K562 (cell line): Measurements from ENCODE around the gene ACACB. TPM values are rescaled to one million over a fixed set of nuclear protein-coding genes. Genes with fewer than 3 reads are reported as not detected.
A peak's percentile ranks its signal among the peaks of the same experiment; 100 is the strongest.

Source experiments
- ATAC-seq: fragments of 200-7000 bp; cut with Tn5 transposase; 3 replicates; pipeline ENCODE4 v1.9.1; 2020; ENCODE audit warnings: moderate library complexity
- BruUV-seq: library from RNA; stranded (reverse); fragments of 400-500 nt; replicated peaks from 2 replicates; lab custom pipeline; 2021; lab: Mats Ljungman, UMichigan
- CTCF ChIA-PET: fragments of 300-600 bp; formaldehyde crosslinking; extraction: SDS; loops from one replicate; lab custom pipeline; 2021; ENCODE audit warnings: low intra/inter-chr PET ratio; lab: Yijun Ruan, JAX
- POLR2A ChIA-PET: fragments of 300-600, 350-650 bp; sonication (Branson Sonifier 250); formaldehyde crosslinking; extraction: SDS; loops from one replicate; lab custom pipeline; 2021; ENCODE audit warnings: antibody characterized with exemption, inconsistent platforms; lab: Yijun Ruan, JAX
- DNase-seq, 4 experiments: peaks; one replicate each; pipeline versions ENCODE4 v3.0.0 to v3.0.0-alpha.2; 2011 to 2018; ENCODE audit warnings: low spot score in 3 of 4, mixed read lengths in 3 of 4; ENCODE audit errors: extremely low read depth in 1 of 4
- FAIRE-seq: peaks from 2 replicates; lab custom pipeline; 2011; peaks lifted over from hg19 to GRCh38; lab: Jason Lieb, UNC
- H2AFZ ChIP-seq: 2 replicates; pipeline ENCODE4 v1.6.0; 2011; ENCODE audit warnings: low read depth, low read length, control low read depth, inconsistent platforms
- H3K27ac ChIP-seq: fragments of 200-600 bp; 3 replicates; pipeline ENCODE4 v1.8.0; 2011; ENCODE audit warnings: low read depth, mild to moderate bottlenecking, control low read depth, inconsistent platforms, low read length, moderate library complexity, mixed read lengths; ENCODE audit errors: extremely low read depth
- H3K27me3 ChIP-seq, 2 experiments: fragments of 300-600 bp in 1 of 2; 2 replicates in 1 of 2; 3 replicates in 1 of 2; pipeline versions ENCODE4 v1.6.0 to v1.8.0; 2011; ENCODE audit warnings: inconsistent platforms in 2 of 2, low read length in 2 of 2, mild to moderate bottlenecking in 1 of 2, mixed read lengths in 1 of 2, moderate library complexity in 1 of 2; ENCODE audit not compliant: control insufficient read depth in 2 of 2, insufficient read depth in 2 of 2
- H3K36me3 ChIP-seq: fragments of 300-600 bp; 3 replicates; pipeline ENCODE4 v1.8.0; 2011; ENCODE audit warnings: mild to moderate bottlenecking, low read length, inconsistent platforms; ENCODE audit not compliant: control insufficient read depth, insufficient read depth
- H3K4me1 ChIP-seq, 2 experiments: fragments of 200-600 bp in 1 of 2; replicated peaks in 1 of 2; 2 replicates in 1 of 2; 3 replicates in 1 of 2; pipeline versions ENCODE4 v1.5.1 to v1.8.0; 2011; ENCODE audit warnings: inconsistent platforms in 2 of 2, low read length in 2 of 2, mild to moderate bottlenecking in 1 of 2, mixed read lengths in 1 of 2, moderate library complexity in 1 of 2; ENCODE audit not compliant: control insufficient read depth in 2 of 2, insufficient read depth in 2 of 2
- H3K4me2 ChIP-seq: 2 replicates; pipeline ENCODE4 v1.6.1; 2011; ENCODE audit warnings: low read length, control low read depth, inconsistent platforms, mixed read lengths; ENCODE audit not compliant: insufficient read depth
- H3K4me3 ChIP-seq: fragments of 200-600 bp; sonication (generic), shearing (Covaris generic); 2 replicates; pipeline ENCODE4 v1.5.1; 2016; ENCODE audit warnings: control low read depth, inconsistent platforms
- H3K79me2 ChIP-seq: fragments of 200-600 bp; 3 replicates; pipeline ENCODE4 v1.8.0; 2011; ENCODE audit warnings: low read length, inconsistent platforms; ENCODE audit not compliant: control insufficient read depth, insufficient read depth
- H3K9ac ChIP-seq, 2 experiments: 2 replicates each; pipeline versions ENCODE4 v1.6.0 to v1.6.1; 2011; ENCODE audit warnings: low read depth in 2 of 2, low read length in 2 of 2, control low read depth in 1 of 2, inconsistent platforms in 1 of 2, mild to moderate bottlenecking in 1 of 2, mixed read lengths in 1 of 2; ENCODE audit not compliant: insufficient read depth in 1 of 2
- H3K9me1 ChIP-seq: one replicate; pipeline ENCODE4 v1.6.0; 2011; ENCODE audit warnings: inconsistent platforms, mild to moderate bottlenecking, low read length, moderate library complexity; ENCODE audit not compliant: control insufficient read depth, insufficient read depth
- H3K9me3 ChIP-seq: replicated peaks from 2 replicates; pipeline ENCODE4 v1.5.1; 2011; ENCODE audit warnings: low read depth, low read length, inconsistent platforms; ENCODE audit not compliant: control insufficient read depth, insufficient read depth
- H4K20me1 ChIP-seq: replicated peaks from 2 replicates; pipeline ENCODE4 v1.6.1; 2011; ENCODE audit warnings: low read length, inconsistent platforms, mixed read lengths; ENCODE audit not compliant: control insufficient read depth, insufficient read depth
- CHD4 ChIP-seq: fragments of 200-600 bp; sonication (generic); IDR thresholded peaks from 3 replicates; pipeline ENCODE4 v1.6.1; 2012; ENCODE audit warnings: low read depth, mild to moderate bottlenecking, mixed read lengths, low read length, inconsistent platforms; ENCODE audit not compliant: insufficient read depth, insufficient replicate concordance, poor library complexity, severe bottlenecking
- CREM ChIP-seq: IDR thresholded peaks from 2 replicates; pipeline ENCODE4 v1.6.1; 2014; ENCODE audit warnings: antibody characterized with exemption, low read depth
- FOSL1 ChIP-seq: fragments of 200-800 bp; sonication (Bioruptor generic); conservative IDR thresholded peaks from 2 replicates; pipeline ENCODE4 v1.6.1; 2016; ENCODE audit warnings: missing genetic modification characterization, missing compliant biosample characterization
- GABPB1 ChIP-seq: sonication (generic); formaldehyde crosslinking; IDR thresholded peaks from 2 replicates; pipeline ENCODE4 v1.8.0; 2022; ENCODE audit warnings: mild to moderate bottlenecking, missing genetic modification reagents
- MAX ChIP-seq: sonication (generic); formaldehyde crosslinking; IDR thresholded peaks from 2 replicates; pipeline ENCODE4 v1.9.0; 2022; ENCODE audit warnings: mild to moderate bottlenecking, missing genetic modification reagents
- PTRF ChIP-seq: fragments of 450-650 bp; IDR thresholded peaks from 2 replicates; pipeline ENCODE4 v1.6.1; 2016; ENCODE audit warnings: mild to moderate bottlenecking, missing genetic modification characterization, missing compliant biosample characterization
- TCFL5 ChIP-seq: fragments of 250-450 bp; sonication (Bioruptor Pico); conservative IDR thresholded peaks from 2 replicates; pipeline ENCODE4 v1.6.1; 2021; ENCODE audit warnings: mild to moderate bottlenecking, moderate library complexity, matching md5 sums
- TFAP4 ChIP-seq: sonication (generic); formaldehyde crosslinking; IDR thresholded peaks from 2 replicates; pipeline ENCODE4 v1.8.0; 2022; ENCODE audit warnings: missing genetic modification reagents, mild to moderate bottlenecking, moderate library complexity, borderline replicate concordance
- ZBED1 ChIP-seq: IDR thresholded peaks from 2 replicates; pipeline ENCODE4 v1.6.1; 2014
- WGBS: fragments of 100-300 bp; shearing (Covaris generic); methylation state at CpG from one replicate; pipeline ENCODE4 v1.1.6; 2016; ENCODE audit warnings: low coverage, mixed read lengths; ENCODE audit not compliant: insufficient coverage; ENCODE audit errors: missing lambda C conversion rate; 5-methylcytosine and 5-hydroxymethylcytosine counted together
- in situ Hi-C: fragments of 300-500 bp; cut with MboI; formaldehyde crosslinking; loops from 4 replicates; pipeline ENCODE4 v1.15.0; 2018; ENCODE audit warnings: inconsistent platforms, mixed read lengths
- intact Hi-C: fragments of 100-400 bp; cut with micrococcal nuclease; formaldehyde crosslinking; loops from 2 replicates; pipeline ENCODE4 v1.14.2; 2022
- polyA plus RNA-seq, 8 experiments: library from polyadenylated mRNA; depleted of rRNA in 4 of 8; stranded (reverse) in 5 of 8; unstranded in 3 of 8; fragments of >200 nt; fragmentation: Nextera tagmentation in 2 of 8; fragmentation: Illumina TruSeq in 1 of 8; extraction: Ambion mirVana in 2 of 8; extraction: Trizol in 1 of 8; gene quantifications; 2 replicates each; pipeline versions ENCODE4 v1.2.1 to v1.2.3, GENCODE V29; 2011 to 2014; ENCODE audit warnings: inconsistent platforms in 1 of 8, missing spikeins in 1 of 8
- total RNA-seq, 7 experiments: library from RNA; depleted of rRNA in 6 of 7; stranded (reverse); fragments of >200 nt in 6 of 7; fragmentation: Illumina TruSeq in 2 of 7; extraction: Trizol in 2 of 7; gene quantifications; 2 replicates each; pipeline versions ENCODE4 v1.2.1 to v1.2.3, GENCODE V29; 2011 to 2021; ENCODE audit warnings: low replicate concordance in 1 of 7
- TF ChIP-seq, protein P1 (sequence below): fragments of 450-650 bp; IDR thresholded peaks from 2 replicates; pipeline ENCODE4 v1.6.1; 2016
- TF ChIP-seq, protein P2 (sequence below), 2 experiments: fragments of 200-800 bp in 1 of 2; sonication (Bioruptor generic) in 1 of 2; sonication (generic) in 1 of 2; formaldehyde crosslinking in 1 of 2; IDR thresholded peaks in 1 of 2; conservative IDR thresholded peaks in 1 of 2; 2 replicates each; pipeline versions ENCODE4 v1.5.0 to v1.6.1; 2016 to 2020; ENCODE audit warnings: missing compliant biosample characterization in 1 of 2, missing genetic modification characterization in 1 of 2, missing genetic modification reagents in 1 of 2
- TF ChIP-seq, protein P3 (sequence below): fragments of 250-450 bp; sonication (Bioruptor Pico); IDR thresholded peaks from 2 replicates; pipeline ENCODE4 v1.8.0; 2022; ENCODE audit warnings: moderate library complexity, mild to moderate bottlenecking, inconsistent platforms

Gene ACACB
- total and polyA plus RNA-seq, 9 of the 15 experiments (the other 6 are each of a cell fraction or from before 2014, with no cell fraction given) = 0.10 to 2.5 (median 0.83) TPM

GRCh38 chr12:109154451-109155438, 38.4 kb downstream of the ACACB start:
- POLR2A ChIA-PET = interaction anchor here (0.5 to 1.6 kb wide), 5 partner anchors 12 to 239 kb away, joined by 3 to 4 read pairs (median 4); no protein-coding TSS in a partner anchor
- Histone ChIP-seq H3K36me3 (no peaks in the 10 kb centered on the region), H3K4me2 (peak overlapping the region; percentile 85), H3K9me1 (no peaks in the 10 kb centered on the region), H4K20me1 (no peaks in the 10 kb centered on the region), H3K9me3 (no peaks in the 10 kb centered on the region), H3K4me1 (peaks cover 8 to 16% of the 10 kb centered on the region in 2 experiments; a peak in 4 of 5 replicates), H3K9ac (peak overlapping the region; percentile 32 to 90), H3K27ac (no peak overlapping the region; the same call in 2 of the 3 replicates), H3K4me3 (peak overlapping the region; percentile 40), H2AFZ (peak overlapping the region; percentile 95), H3K27me3 (peaks cover 12 to 33% of the 10 kb centered on the region in 2 experiments; a peak in 4 of 5 replicates), H3K79me2 (no peaks in the 10 kb centered on the region)
- FAIRE-seq (no peak), ATAC-seq (peak; percentile 99), DNase-seq (peak; percentile 77 to 99 (median 98))
- in situ Hi-C loops = no loop called here
- BruUV-seq = TSS peak; percentile 31
- CTCF ChIA-PET = no interaction called here
- WGBS = under 1% methylated on average over 37 of the region's 61 CpGs
- intact Hi-C loops = no loop called here
- TF ChIP-seq, protein P1, sequence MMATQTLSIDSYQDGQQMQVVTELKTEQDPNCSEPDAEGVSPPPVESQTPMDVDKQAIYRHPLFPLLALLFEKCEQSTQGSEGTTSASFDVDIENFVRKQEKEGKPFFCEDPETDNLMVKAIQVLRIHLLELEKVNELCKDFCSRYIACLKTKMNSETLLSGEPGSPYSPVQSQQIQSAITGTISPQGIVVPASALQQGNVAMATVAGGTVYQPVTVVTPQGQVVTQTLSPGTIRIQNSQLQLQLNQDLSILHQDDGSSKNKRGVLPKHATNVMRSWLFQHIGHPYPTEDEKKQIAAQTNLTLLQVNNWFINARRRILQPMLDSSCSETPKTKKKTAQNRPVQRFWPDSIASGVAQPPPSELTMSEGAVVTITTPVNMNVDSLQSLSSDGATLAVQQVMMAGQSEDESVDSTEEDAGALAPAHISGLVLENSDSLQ = no peak
- TF ChIP-seq, protein P2, sequence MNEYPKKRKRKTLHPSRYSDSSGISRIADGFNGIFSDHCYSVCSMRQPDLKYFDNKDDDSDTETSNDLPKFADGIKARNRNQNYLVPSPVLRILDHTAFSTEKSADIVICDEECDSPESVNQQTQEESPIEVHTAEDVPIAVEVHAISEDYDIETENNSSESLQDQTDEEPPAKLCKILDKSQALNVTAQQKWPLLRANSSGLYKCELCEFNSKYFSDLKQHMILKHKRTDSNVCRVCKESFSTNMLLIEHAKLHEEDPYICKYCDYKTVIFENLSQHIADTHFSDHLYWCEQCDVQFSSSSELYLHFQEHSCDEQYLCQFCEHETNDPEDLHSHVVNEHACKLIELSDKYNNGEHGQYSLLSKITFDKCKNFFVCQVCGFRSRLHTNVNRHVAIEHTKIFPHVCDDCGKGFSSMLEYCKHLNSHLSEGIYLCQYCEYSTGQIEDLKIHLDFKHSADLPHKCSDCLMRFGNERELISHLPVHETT (CRISPR knock-in tag; conservative IDR thresholded peaks at IDR 0.05 in 1 of 2, IDR thresholded peaks at IDR 0.05 in 1 of 2) = no peak
- TF ChIP-seq, protein P3, sequence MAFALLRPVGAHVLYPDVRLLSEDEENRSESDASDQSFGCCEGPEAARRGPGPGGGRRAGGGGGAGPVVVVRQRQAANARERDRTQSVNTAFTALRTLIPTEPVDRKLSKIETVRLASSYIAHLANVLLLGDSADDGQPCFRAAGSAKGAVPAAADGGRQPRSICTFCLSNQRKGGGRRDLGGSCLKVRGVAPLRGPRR (CRISPR knock-in tag) = no peak
- TF ChIP-seq CHD4 = no peak
- no peak for TF ChIP-seq PTRF (tag)
- no peak for TF ChIP-seq MAX (CRISPR knock-in tag)
- TF ChIP-seq CREM = peak; percentile 62
- TF ChIP-seq ZBED1 = no peak
- TF ChIP-seq TFAP4 (CRISPR knock-in tag) = 0 out of 2 replicates have a peak, but pooled peaks have one; percentile 24
- no peak for TF ChIP-seq GABPB1
- TF ChIP-seq FOSL1 = no peak; the same call in 1 of the 2 replicates
- no peak for TF ChIP-seq TCFL5 (CRISPR knock-in tag)
